ENCODE data around the gene FGD5.

GRCh38 chr3:14814411-14814871, 4.3 kb upstream of the FGD5 start:
- TF ChIP-seq CTCF (conservative IDR thresholded peaks at IDR 0.05; ENCODE audit: low read depth in 2 of 2), result no peak
- TF ChIP-seq EZH2 (IDR thresholded peaks at IDR 0.05; ENCODE audit: low read depth, unreplicated experiment), result no peak
- no peak for TF ChIP-seq EZH2phosphoT487 (IDR thresholded peaks at IDR 0.05; ENCODE audit: unreplicated experiment)
- no peak for TF ChIP-seq ETS1 (IDR thresholded peaks at IDR 0.05)
- no peak for TF ChIP-seq CREB1 (CRISPR knock-in tag; IDR thresholded peaks at IDR 0.05; ENCODE audit: low read depth)
